Keratinocyte (primary cell): ENCODE results near the gene TTC31. TPM values are rescaled to one million over a fixed set of nuclear protein-coding genes. Genes with fewer than 3 reads are reported as not detected.
A peak's percentile ranks its signal among the peaks of the same experiment; 100 is the strongest.
"Not testable (repeated sequence)": the region's sequence is repeated elsewhere in the genome, so short reads cannot be mapped to it uniquely, and the experiment has no call there.

ENCODE experiments used
- DNase-seq: peaks from one replicate; pipeline ENCODE4 v3.0.0-alpha.2; 2011; ENCODE audit warnings: low read depth, missing footprints, low spot score
- FAIRE-seq: peaks from 2 replicates; lab custom pipeline; 2011; peaks lifted over from hg19 to GRCh38; lab: Jason Lieb, UNC
- H2AFZ ChIP-seq: 2 replicates; pipeline ENCODE4 v1.6.0; 2012; ENCODE audit warnings: low read length, control low read depth, inconsistent platforms; ENCODE audit not compliant: control insufficient read depth
- H3K27ac ChIP-seq: 2 replicates; pipeline ENCODE4 v1.5.1; 2011; ENCODE audit warnings: low read length; ENCODE audit not compliant: control insufficient read depth, insufficient read depth
- H3K27me3 ChIP-seq: 3 replicates; pipeline ENCODE4 v1.6.0; 2011; ENCODE audit warnings: low read length; ENCODE audit not compliant: control insufficient read depth, insufficient read depth; ENCODE audit errors: extremely low read depth
- H3K36me3 ChIP-seq, 2 experiments: 2 replicates in 1 of 2; 3 replicates in 1 of 2; pipeline ENCODE4 v1.5.1; 2011; ENCODE audit warnings: low read length in 2 of 2, mild to moderate bottlenecking in 1 of 2; ENCODE audit not compliant: control insufficient read depth in 2 of 2, insufficient read depth in 2 of 2; ENCODE audit errors: extremely low read depth in 1 of 2
- H3K4me1 ChIP-seq: 3 replicates; pipeline ENCODE4 v1.5.1; 2011; ENCODE audit warnings: low read length; ENCODE audit not compliant: control insufficient read depth, insufficient read depth; ENCODE audit errors: extremely low read depth
- H3K4me2 ChIP-seq: 3 replicates; pipeline ENCODE4 v1.6.0; 2011; ENCODE audit warnings: low read depth, low read length; ENCODE audit not compliant: control insufficient read depth, insufficient read depth; ENCODE audit errors: extremely low read depth
- H3K4me3 ChIP-seq, 3 experiments: fragments of 200-600 bp in 1 of 3; sonication (generic) in 1 of 3; 2 replicates in 2 of 3; 3 replicates in 1 of 3; pipeline ENCODE4 v1.5.1; 2011 to 2016; ENCODE audit warnings: low read length in 3 of 3, mild to moderate bottlenecking in 3 of 3, control low read depth in 2 of 3, inconsistent platforms in 1 of 3, low read depth in 1 of 3, mixed read lengths in 1 of 3, mixed run types in 1 of 3, moderate library complexity in 1 of 3; ENCODE audit not compliant: control insufficient read depth in 2 of 3, insufficient read depth in 2 of 3; ENCODE audit errors: extremely low read depth in 1 of 3
- H3K79me2 ChIP-seq: 2 replicates; pipeline ENCODE4 v1.6.0; 2012; ENCODE audit warnings: low read length; ENCODE audit not compliant: control insufficient read depth, insufficient read depth
- H3K9ac ChIP-seq: 3 replicates; pipeline ENCODE4 v1.6.0; 2011; ENCODE audit warnings: low read length; ENCODE audit not compliant: control insufficient read depth, insufficient read depth; ENCODE audit errors: extremely low read depth
- H3K9me1 ChIP-seq: 3 replicates; pipeline ENCODE4 v1.6.0; 2011; ENCODE audit warnings: low read length; ENCODE audit not compliant: control insufficient read depth, insufficient read depth; ENCODE audit errors: extremely low read depth
- H3K9me3 ChIP-seq: 2 replicates; pipeline ENCODE4 v1.5.1; 2012; ENCODE audit warnings: low read depth, low read length; ENCODE audit not compliant: control insufficient read depth
- H4K20me1 ChIP-seq: 3 replicates; pipeline ENCODE4 v1.6.0; 2011; ENCODE audit warnings: low read length; ENCODE audit not compliant: control insufficient read depth, insufficient read depth; ENCODE audit errors: extremely low read depth
- CTCF ChIP-seq, 3 experiments: IDR thresholded peaks in 1 of 3; conservative IDR thresholded peaks in 1 of 3; optimal IDR thresholded peaks in 1 of 3; 2 replicates in 2 of 3; 3 replicates in 1 of 3; pipeline versions ENCODE3 to v1.5.1; 2011; ENCODE audit warnings: low read length in 3 of 3, mild to moderate bottlenecking in 3 of 3, moderate library complexity in 2 of 3, control low read depth in 1 of 3, inconsistent platforms in 1 of 3; ENCODE audit not compliant: insufficient read depth in 2 of 3; ENCODE audit errors: extremely low read depth in 1 of 3
- EZH2 ChIP-seq: IDR thresholded peaks from one replicate; pipeline ENCODE4 v1.6.1; 2012; ENCODE audit warnings: inconsistent platforms, mild to moderate bottlenecking, low read length, moderate library complexity
- dilution Hi-C: fragments of 300-500 bp; cut with MboI; formaldehyde crosslinking; loops from one replicate; pipeline ENCODE4 v1.7.0; 2020; ENCODE audit warnings: low sequenced_read_pairs; ENCODE audit not compliant: extremely low pct_ligation_motif_present
- polyA plus RNA-seq, 5 experiments: library from polyadenylated mRNA; depleted of rRNA in 3 of 5; stranded (reverse) in 3 of 5; stranded (forward) in 1 of 5; unstranded in 1 of 5; fragments of >200 nt; gene quantifications; 1 replicate in 1 of 5; 2 replicates in 3 of 5; 3 replicates in 1 of 5; pipeline versions ENCODE4 v1.2.1 to v1.2.3, GENCODE V29; 2011 to 2012; ENCODE audit warnings: missing spikeins in 2 of 5, low read depth in 1 of 5, low replicate concordance in 1 of 5

TTC31 gene
- polyA plus RNA-seq, 1 donor (not counting 4 experiments of a cell fraction or from before 2014, with no cell fraction given): 16.8 TPM

DNA sequence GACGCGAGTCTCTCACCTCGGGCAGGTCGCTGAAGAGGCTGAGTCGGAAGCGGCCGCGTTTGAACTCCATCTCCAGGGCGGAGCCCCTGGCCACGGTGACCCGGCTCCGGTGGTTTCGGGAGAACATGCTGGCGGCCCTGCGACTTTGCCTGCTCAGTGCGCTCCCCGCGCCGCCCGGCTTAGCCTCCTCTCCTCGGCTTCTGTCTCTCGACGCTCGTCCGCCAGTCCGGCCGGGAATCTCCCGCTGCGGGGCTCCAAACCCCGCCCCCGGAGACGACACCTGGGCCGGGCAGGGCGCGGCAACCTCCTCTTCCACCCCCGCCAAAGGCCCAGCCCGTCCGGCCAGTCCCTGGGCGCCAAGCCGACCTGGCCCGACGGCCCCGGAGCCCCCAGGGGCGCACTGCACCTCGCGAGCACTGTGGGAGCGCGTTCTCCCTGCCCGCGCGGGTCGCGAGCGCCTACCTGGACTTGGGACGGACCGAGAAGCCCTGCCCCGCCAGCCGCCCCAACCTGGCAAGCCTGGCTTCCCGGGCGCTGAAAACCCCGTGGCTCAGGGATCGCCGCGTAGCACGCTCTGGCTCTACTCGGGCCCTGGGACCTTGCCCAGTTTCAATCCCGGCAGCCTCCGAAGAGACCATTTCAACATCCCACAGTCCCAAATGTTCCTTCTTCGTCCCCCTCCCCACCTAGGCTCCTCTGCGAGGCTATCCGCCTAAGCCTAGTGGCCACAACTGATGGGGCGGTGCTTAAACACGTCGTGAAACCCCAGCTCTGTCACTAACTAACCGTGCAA, 41.0 kb upstream of the TTC31 start, which contains the start of gene RTKN:
RTKN (minus strand) TSS at position 248 of the 793 bp plus-strand sequence; CDS start at position 127, 121 bp downstream.
- Histone ChIP-seq H3K79me2 (peaks cover 50% of the 10 kb centered on the region), H3K4me2 (peak within 1 kb of the TSS; percentile 84), H4K20me1 (peaks cover 8% of the 10 kb centered on the region), H2AFZ (peak within 1 kb of the TSS; percentile 69), H3K9me1 (peaks cover 4% of the 10 kb centered on the region), H3K4me3 (peak within 1 kb of the TSS; percentile 74 to 98 (median 78)), H3K27me3 (no peaks in the 10 kb centered on the region), H3K36me3 (peaks cover 8 to 22% of the 10 kb centered on the region in 2 experiments), H3K9me3 (no peaks in the 10 kb centered on the region), H3K4me1 (peaks cover 33% of the 10 kb centered on the region), H3K9ac (peak within 1 kb of the TSS; percentile 98), H3K27ac (peak within 1 kb of the TSS; percentile 93)
- TF ChIP-seq EZH2: no peak
- TF ChIP-seq CTCF (optimal IDR thresholded peaks at IDR 0.05 in 1 of 3, IDR thresholded peaks at IDR 0.05 in 1 of 3, conservative IDR thresholded peaks at IDR 0.05 in 1 of 3; ENCODE audit: extremely low read depth in 1 of 3, insufficient read depth in 2 of 3, low read length in 3 of 3): no peak
- DNase-seq (no peak), FAIRE-seq (no peak)
- dilution Hi-C loops: no loop called here

DNA sequence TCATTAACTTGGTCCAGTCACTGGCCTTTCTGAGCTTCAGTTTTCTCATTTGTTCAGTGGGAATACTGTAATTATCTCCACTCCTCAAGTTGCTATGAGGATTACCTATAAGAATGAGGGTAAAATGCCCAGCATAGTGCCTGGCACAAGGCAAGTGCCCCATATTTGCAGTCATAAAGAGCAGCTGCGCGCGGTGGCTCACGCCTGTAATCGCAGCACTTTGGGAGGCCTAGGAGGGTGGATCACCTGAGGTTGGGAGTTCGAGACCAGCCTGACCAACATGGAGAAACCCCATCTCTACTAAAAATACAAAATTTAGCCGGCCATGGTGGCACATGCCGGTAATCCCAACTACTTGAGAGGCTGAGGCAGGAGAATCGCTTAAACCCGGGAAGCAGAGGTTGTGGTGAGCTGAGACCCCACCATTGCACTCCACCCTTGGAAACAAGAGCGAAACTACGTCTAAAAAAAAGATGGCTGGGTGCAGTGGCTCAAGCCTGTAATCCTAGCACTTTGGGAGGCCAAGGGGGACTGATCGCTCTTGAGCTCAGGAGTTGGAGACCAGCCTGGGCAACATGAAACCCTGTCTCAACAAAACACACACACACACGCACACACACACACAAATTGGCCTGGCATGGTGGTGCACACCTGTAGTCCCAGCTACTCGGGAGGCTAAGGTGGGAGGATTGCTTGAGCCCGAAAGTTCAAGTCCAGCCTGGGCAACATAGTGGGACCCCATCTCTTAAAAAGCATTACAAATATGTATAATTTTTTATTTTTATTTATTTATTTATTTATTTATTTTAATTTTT, 40.2 kb upstream of the TTC31 start:
- peaks cover 42% of the 10 kb centered on the region for H3K79me2 ChIP-seq
- H3K9me1 ChIP-seq, DNase-seq, H3K9me3 ChIP-seq, H3K27me3 ChIP-seq, dilution Hi-C loops, H4K20me1 ChIP-seq: not testable (repeated sequence)
- peak overlapping the region; percentile 84 for H3K4me2 ChIP-seq
- H3K27ac ChIP-seq: peak overlapping the region; percentile 93
- H3K9ac ChIP-seq: peak overlapping the region; percentile 98
- FAIRE-seq: peak; percentile 53
- H2AFZ ChIP-seq: peak overlapping the region; percentile 69
- H3K4me3 ChIP-seq: peak overlapping the region; percentile 74 to 98 (median 78)
- peaks cover 32% of the 10 kb centered on the region for H3K4me1 ChIP-seq
- peaks cover 8 to 15% of the 10 kb centered on the region in 2 experiments for H3K36me3 ChIP-seq
